Kidney capillary endothelial cell (primary cell): Measurements from ENCODE around the gene STH.

ENCODE experiments used
- DNase-seq: peaks from one replicate; pipeline ENCODE4 v3.0.0-alpha.2; 2018; ENCODE audit warnings: low spot score

The STH gene

DNA sequence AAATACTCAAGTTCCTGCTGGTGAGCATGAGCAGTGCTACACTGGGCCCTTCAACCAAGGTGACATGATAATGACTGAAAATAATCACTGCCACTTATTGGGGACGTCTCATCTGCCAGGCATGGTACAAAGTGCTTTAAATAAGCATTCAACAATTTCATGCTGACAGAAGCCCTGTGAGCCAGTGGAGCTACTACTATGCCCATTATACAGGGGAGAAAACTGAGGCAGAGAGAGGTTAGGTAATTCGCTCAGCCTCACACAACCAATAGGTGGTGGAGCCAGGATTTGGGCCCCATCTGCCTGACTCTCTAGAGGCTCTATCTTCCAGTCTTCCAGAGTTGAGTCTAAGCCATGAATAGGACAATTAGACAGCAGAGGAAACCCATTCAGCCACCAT, 30.3 kb upstream of the STH start:
- no peak for DNase-seq

DNA sequence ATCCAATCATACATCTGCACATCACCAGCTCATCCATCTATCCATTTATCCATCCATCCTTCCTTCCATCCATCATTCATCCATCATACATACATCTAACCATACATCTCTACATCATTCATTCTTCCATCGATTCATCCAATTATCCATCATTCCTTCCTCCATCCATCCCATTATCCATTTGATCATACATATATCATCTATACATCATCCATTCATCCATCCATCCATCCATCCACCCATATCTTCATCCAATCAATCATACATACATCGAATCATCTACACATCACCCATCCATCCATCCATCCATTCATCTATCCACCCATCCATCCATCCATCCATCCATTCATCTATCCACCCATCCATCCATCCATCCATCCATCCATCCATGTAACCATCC, 29.3 kb upstream of the STH start:
- no peak for DNase-seq

DNA sequence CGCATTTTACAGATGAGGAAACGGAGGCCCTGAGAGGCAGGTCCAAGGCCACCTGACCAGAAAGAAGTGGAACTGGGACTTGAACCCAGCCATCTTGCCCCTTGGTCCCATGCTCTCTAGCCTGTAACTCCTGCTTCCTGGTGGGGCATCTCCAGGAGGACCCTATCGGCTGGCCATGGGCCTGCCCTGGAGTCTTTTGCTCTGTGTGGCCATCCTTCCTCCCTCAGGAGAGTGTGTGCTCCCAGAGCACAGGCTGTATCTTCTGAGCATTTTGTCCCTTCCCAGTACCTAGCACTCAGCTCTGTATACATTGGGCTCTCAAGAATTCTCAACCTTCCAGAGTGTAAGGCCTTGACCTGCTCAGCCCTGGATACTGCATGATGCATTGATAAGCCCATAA, 28.4 kb upstream of the STH start:
- DNase-seq, result no peak

DNA sequence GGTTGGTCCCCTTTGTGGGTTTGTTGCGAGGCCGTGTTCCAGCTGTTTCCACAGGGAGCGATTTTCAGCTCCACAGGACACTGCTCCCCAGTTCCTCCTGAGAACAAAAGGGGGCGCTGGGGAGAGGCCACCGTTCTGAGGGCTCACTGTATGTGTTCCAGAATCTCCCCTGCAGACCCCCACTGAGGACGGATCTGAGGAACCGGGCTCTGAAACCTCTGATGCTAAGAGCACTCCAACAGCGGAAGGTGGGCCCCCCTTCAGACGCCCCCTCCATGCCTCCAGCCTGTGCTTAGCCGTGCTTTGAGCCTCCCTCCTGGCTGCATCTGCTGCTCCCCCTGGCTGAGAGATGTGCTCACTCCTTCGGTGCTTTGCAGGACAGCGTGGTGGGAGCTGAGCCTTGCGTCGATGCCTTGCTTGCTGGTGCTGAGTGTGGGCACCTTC, 27.3 kb upstream of the STH start:
- no peak for DNase-seq

GRCh38 chr17:45972531-45972930, 26.5 kb upstream of the STH start:
- DNase-seq, result no peak

DNA sequence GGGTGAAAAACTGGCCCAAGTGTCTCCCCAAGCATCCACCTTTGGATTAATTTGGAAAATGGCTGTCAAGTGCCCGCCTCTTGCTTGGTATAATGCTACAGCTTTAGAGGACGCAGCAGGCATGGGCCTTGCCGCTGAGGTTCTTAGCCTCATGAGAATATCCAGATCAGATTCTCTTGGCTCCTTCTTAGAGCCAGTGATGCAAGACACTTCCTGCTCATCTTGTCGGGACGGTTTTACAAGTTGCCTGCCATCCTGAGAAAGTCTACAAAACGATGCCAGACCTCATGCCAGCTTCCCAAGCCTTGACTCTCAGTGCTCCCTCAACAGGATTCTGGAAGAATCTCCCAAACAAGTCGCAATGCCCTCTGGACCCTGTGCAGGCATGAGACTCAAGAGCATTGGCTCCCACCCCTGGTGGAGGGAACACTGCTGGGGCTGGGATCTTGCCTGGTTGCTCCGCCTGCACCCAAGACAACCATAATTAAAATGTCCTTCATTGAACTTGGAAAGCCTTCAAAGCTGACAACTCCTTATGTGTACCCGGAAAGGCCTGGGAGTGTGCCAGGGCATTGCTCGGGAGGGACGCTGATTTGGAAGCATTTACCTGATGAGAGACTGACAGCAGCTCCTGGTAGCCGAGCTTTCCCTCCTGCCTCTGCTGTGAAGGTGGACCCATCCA, 25.8 kb upstream of the STH start:
- DNase-seq, result no peak

- no peak for DNase-seq
These were observed 24.8 kb upstream of the STH start for GRCh38 chr17:45973946-45974859.

GRCh38 chr17:45974916-45975630, 24.0 kb upstream of the STH start:
- DNase-seq, result no peak

DNA sequence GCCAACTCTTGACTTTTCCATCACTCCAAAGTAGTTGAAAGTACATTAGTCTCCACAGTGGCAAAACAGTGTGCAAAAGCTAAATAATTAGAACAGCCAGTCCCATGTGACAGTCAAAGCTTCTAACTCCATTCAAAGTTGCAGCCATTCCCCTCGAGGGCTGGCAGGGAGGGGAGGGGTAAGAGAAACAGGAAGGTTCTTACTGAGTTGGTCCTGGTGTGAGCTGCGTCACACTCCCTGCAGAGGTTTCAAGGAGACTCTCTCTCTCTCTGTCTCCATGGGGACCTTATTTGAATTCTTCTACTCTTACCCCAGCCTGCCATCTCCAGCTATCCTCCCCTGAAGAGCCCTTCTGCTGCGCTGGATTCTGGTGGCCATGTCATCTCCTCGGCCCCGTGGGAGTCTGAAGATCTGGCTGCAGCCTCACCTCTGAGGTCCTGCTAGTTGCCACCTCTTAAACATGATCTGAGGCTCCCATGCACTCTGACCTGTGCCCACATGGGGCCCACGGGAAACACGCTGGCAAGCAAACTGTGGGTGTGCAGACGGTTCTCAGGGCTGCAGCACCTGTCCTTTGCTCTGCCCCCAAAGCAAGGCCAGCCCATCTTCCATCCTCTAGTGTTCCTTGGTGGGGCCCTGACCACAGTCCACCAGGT, 23.3 kb upstream of the STH start:
- DNase-seq, result no peak

DNA sequence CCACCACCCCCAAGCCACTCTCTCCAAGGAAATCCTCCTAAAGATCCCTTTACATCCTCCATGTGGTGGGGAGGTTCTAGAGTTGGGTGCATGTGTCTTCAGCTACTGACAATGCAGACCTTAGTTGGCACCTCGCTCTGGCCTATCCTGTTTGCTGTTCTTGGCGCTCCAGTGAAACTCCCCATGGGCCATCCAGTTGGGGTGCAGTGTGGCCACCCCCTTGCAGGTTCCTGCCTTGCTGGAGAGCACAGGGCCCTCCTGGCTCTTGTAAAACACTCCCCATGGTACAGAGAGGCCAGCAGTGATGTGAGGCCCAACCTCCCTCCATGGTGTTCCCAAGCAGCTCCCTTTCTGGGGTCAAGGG, 22.7 kb upstream of the STH start:
- DNase-seq, result no peak

DNA sequence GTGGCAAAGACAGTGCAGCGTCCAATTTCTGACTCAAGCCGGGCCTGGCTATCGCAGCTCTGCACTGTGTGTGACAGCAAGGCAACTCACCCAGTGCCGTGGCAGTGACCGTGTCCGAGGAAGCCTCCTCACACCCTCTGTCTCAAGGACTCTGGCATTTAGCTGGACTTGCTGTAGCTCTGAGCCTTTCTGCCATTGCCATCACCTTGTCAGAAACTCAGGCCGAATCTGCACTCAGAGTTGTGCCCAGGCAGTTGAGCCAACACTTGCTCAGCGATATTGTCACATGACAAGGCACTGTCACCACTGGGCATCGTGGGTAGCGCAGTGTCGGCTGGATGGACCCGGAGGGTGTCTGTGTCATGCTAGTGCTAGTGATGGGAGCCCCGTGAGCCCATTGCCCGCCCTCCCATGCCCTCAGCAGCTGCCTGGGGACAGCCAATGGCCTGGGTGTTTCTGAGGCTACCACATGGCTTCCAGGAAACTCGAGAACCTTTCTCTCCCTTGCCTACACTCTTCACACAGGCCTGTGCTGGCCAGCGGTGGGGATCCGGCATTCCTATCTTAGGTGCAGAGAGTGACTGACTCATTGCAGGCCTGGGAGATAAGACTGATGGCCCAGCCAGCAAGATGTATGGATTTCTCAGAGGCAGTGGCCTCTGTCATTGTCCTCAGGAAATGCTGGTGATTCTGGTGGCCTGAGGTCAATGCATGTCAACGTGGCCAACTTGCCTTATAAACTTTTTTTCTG, 22.1 kb upstream of the STH start:
- no peak for DNase-seq

GRCh38 chr17:45977506-45977824, 21.6 kb upstream of the STH start:
- DNase-seq, result no peak

DNA sequence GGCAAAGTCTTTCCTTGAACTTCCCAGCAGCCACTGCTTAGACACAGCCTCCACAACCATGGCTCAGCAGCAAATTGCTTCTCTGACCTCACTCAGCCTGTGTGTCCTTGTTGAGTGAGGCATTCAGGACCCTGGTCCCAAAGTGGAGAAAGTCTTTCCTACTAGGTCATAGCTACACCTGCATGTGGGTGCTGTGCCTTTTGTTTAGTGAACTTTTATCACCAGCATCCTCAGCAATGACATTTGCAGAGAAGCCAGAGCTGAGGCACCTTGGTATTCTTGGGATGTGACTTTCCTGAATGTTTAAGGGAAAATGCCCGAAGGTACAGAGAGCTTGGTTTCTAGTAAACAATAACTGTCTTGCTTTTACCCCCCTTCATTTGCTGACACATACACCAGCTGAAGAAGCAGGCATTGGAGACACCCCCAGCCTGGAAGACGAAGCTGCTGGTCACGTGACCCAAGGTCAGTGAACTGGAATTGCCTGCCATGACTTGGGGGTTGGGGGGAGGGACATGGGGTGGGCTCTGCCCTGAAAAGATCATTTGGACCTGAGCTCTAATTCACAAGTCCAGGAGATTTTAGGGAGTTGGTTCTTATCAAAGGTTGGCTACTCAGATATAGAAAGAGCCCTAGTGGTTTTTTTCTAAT, 20.9 kb upstream of the STH start:
- DNase-seq, result no peak

GRCh38 chr17:45979137-45979536, 19.9 kb upstream of the STH start:
- DNase-seq, result no peak

GRCh38 chr17:45980855-45981254, 18.2 kb upstream of the STH start:
- no peak for DNase-seq

DNA sequence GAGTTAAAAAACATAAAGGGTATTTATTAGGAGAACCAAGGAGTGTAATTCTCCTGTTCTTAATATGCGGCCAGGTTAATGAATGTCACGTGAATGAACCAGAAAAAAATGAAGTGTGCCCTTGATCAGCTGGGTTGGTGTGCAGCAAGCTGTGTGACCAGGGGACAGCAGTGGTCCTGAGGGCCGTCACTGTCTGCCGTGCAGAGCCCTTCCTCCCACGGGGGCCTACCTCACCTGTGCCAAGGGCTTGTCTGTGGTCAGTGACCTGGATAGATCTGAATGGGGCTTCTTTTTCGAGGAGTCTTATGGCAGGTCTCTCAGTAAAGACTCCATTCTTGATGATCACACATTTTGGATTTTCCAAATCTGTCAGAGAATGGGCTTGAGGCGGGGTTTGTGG, 17.7 kb upstream of the STH start:
- no peak for DNase-seq

- DNase-seq, result no peak
These were observed 16.0 kb upstream of the STH start for GRCh38 chr17:45982791-45983613.

GRCh38 chr17:45983614-45984310, 15.3 kb upstream of the STH start:
- DNase-seq, result no peak

- no peak for DNase-seq
These were observed 14.7 kb upstream of the STH start for GRCh38 chr17:45984368-45984767.

DNA sequence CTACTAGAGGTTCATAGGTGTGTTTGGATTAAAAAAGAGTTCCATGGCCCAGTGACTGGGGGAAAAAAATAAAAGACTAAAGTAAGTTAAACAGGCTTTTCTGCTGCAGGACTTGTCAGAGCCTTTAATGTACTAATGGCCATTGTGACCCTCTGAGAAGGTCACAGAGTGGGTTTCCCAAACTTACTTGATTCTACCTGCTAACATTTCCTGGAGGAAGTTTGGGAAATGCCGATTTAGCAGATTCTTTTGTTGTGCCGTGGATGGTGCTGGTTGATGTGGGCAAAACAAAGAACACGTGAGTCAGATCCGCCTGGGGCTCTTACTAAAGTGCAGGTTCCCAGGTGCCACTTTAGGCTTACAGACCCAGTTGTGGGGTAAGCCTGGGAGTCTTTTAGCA, 13.6 kb upstream of the STH start:
- no peak for DNase-seq
